Measurements from ENCODE around the gene SESTD1. TPM values are rescaled to one million over a fixed set of nuclear protein-coding genes. Genes with fewer than 3 reads are reported as not detected.
"Not testable (repeated sequence)": the region's sequence is repeated elsewhere in the genome, so short reads cannot be mapped to it uniquely, and the experiment has no call there.

SESTD1 gene
- total RNA-seq, 1 experiment from 2014 or later = 26.6 TPM

DNA sequence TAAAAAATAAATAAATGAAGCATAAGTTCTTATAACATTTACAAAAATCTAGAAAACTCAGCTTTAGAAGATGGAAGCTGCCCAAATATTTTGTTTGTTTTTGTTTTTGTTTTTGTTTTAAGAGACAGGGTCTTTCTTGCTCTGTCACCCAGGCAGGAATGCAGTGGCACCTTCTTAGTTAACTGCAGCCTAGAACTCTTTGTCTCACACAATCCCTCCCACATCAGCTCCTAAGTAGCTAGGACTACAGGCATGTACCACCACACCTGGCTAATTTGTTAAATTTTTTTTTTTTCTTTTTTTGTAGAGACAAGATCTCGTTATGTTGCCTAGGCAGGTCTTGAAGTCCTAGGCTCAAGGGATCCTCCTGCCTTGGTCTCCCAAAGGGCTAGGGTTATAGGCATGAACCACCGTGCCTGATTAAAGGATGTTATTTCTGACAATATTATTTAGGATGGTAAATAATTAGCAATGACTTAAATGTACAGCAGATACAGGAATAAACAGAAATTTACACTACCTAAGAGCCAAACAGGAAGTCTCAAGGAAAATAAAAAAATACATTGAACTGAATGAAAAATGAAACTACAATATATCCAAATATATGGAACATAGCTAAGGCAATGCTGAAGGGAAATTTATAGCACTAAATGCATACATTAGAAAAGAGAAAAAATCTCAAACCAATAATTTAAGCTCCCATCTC lies 17.2 kb downstream of the SESTD1 start:
- Histone ChIP-seq H4K20me1 (ENCODE audit: insufficient read depth) (no peaks in the 10 kb centered on the region), H3K9me3 (ENCODE audit: control insufficient read depth in 1 of 2, insufficient read depth in 1 of 2, low read depth in 1 of 2, low read length in 2 of 2) (no peaks in the 10 kb centered on the region), H3K4me3 (replicated peaks in 1 of 2; ENCODE audit: low read depth in 1 of 2, low read length in 2 of 2) (no peak overlapping the region), H3K79me2 (ENCODE audit: insufficient read depth, low read length) (no peaks in the 10 kb centered on the region; the same call in 1 of the 2 replicates), H3K36me3 (ENCODE audit: control insufficient read depth in 1 of 2, insufficient read depth in 2 of 2, low read length in 2 of 2) (no peaks in the 10 kb centered on the region), H2AFZ (ENCODE audit: low read depth, low read length, poor library complexity, severe bottlenecking) (no peak overlapping the region), H3K4me2 (ENCODE audit: low read length) (no peak overlapping the region), H3K27me3 (ENCODE audit: insufficient read depth, low read length) (no peaks in the 10 kb centered on the region), H3K27ac (ENCODE audit: low read depth, low read length) (no peak overlapping the region), H3K4me1 (ENCODE audit: control insufficient read depth in 1 of 2, insufficient read depth in 2 of 2, low read length in 2 of 2) (peaks cover 0 to 7% of the 10 kb centered on the region in 2 experiments; a peak in 2 of 4 replicates), H3K9me2 (ENCODE audit: insufficient read depth) (no peaks in the 10 kb centered on the region), H3K9ac (ENCODE audit: low read length) (no peak overlapping the region)
- RAD21 ChIA-PET (ENCODE audit: low non-redundant PET in 1 of 2, low total read pairs in 2 of 2, uncharacterized antibody in 2 of 2, unreplicated experiment in 2 of 2) = no interaction called here
- no TSS peak for BruUV-seq (replicated peaks)
- CTCF ChIA-PET = no interaction called here
- ATAC-seq = no peak
- no peak for TF ChIP-seq ELF1 (IDR thresholded peaks at IDR 0.05; ENCODE audit: borderline replicate concordance, low read depth)
- POLR2A ChIA-PET = no interaction called here
- no peak for DNase-seq (ENCODE audit: low read depth, low spot score)
- intact Hi-C loops (cut with micrococcal nuclease) = no loop called here

GRCh38 chr2:179245843-179246242 lies 18.8 kb downstream of the SESTD1 start:
- POLR2A ChIA-PET; intact Hi-C loops (cut with micrococcal nuclease); H3K27me3 ChIP-seq (ENCODE audit: insufficient read depth, low read length); CTCF ChIA-PET; H3K9ac ChIP-seq (ENCODE audit: low read length); H3K9me3 ChIP-seq (ENCODE audit: control insufficient read depth in 1 of 2, insufficient read depth in 1 of 2, low read depth in 1 of 2, low read length in 2 of 2); H2AFZ ChIP-seq (ENCODE audit: low read depth, low read length, poor library complexity, severe bottlenecking); ATAC-seq; H3K27ac ChIP-seq (ENCODE audit: low read depth, low read length); H3K4me3 ChIP-seq (replicated peaks in 1 of 2; ENCODE audit: low read depth in 1 of 2, low read length in 2 of 2); H3K79me2 ChIP-seq (ENCODE audit: insufficient read depth, low read length); BruUV-seq (replicated peaks); H3K9me2 ChIP-seq (ENCODE audit: insufficient read depth); H3K36me3 ChIP-seq (ENCODE audit: control insufficient read depth in 1 of 2, insufficient read depth in 2 of 2, low read length in 2 of 2); H4K20me1 ChIP-seq (ENCODE audit: insufficient read depth); H3K4me2 ChIP-seq (ENCODE audit: low read length); DNase-seq (ENCODE audit: low read depth, low spot score): not testable (repeated sequence)
- peaks cover 13 to 22% of the 10 kb centered on the region in 2 experiments for H3K4me1 ChIP-seq (ENCODE audit: control insufficient read depth in 1 of 2, insufficient read depth in 2 of 2, low read length in 2 of 2)
- RAD21 ChIA-PET (ENCODE audit: low non-redundant PET in 1 of 2, low total read pairs in 2 of 2, uncharacterized antibody in 2 of 2, unreplicated experiment in 2 of 2) = interaction anchor here in 1 of 2 experiments (0.7 kb wide), 1 partner anchor 52 kb away, joined by 4 read pairs; no protein-coding TSS in a partner anchor

GRCh38 chr2:179243046-179243445 lies 21.6 kb downstream of the SESTD1 start:
- Histone ChIP-seq H3K4me2 (ENCODE audit: low read length) (no peak overlapping the region), H2AFZ (ENCODE audit: low read depth, low read length, poor library complexity, severe bottlenecking) (no peak overlapping the region), H3K4me3 (replicated peaks in 1 of 2; ENCODE audit: low read depth in 1 of 2, low read length in 2 of 2) (no peak overlapping the region), H4K20me1 (ENCODE audit: insufficient read depth) (no peaks in the 10 kb centered on the region), H3K27ac (ENCODE audit: low read depth, low read length) (no peak overlapping the region), H3K9me2 (ENCODE audit: insufficient read depth) (no peaks in the 10 kb centered on the region), H3K27me3 (ENCODE audit: insufficient read depth, low read length) (no peaks in the 10 kb centered on the region), H3K9me3 (ENCODE audit: control insufficient read depth in 1 of 2, insufficient read depth in 1 of 2, low read depth in 1 of 2, low read length in 2 of 2) (no peaks in the 10 kb centered on the region), H3K36me3 (ENCODE audit: control insufficient read depth in 1 of 2, insufficient read depth in 2 of 2, low read length in 2 of 2) (no peaks in the 10 kb centered on the region), H3K9ac (ENCODE audit: low read length) (no peak overlapping the region), H3K79me2 (ENCODE audit: insufficient read depth, low read length) (no peaks in the 10 kb centered on the region; the same call in 1 of the 2 replicates), H3K4me1 (ENCODE audit: control insufficient read depth in 1 of 2, insufficient read depth in 2 of 2, low read length in 2 of 2) (peaks cover 41 to 47% of the 10 kb centered on the region in 2 experiments)
- intact Hi-C loops (cut with micrococcal nuclease) = no loop called here
- TF ChIP-seq SP1 (IDR thresholded peaks at IDR 0.05; ENCODE audit: low read depth) = no peak
- no peak for TF ChIP-seq FOSL1 (IDR thresholded peaks at IDR 0.05; ENCODE audit: low read depth)
- TF ChIP-seq RAD21 (IDR thresholded peaks at IDR 0.05; ENCODE audit: low read depth) = no peak
- no peak for TF ChIP-seq CBX3 (IDR thresholded peaks at IDR 0.05; ENCODE audit: low read depth)
- TF ChIP-seq POLR2A (IDR thresholded peaks at IDR 0.05; ENCODE audit: borderline replicate concordance, extremely low read depth, insufficient read depth, insufficient read length) = no peak
- TF ChIP-seq, protein P1, sequence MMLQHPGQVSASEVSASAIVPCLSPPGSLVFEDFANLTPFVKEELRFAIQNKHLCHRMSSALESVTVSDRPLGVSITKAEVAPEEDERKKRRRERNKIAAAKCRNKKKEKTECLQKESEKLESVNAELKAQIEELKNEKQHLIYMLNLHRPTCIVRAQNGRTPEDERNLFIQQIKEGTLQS (IDR thresholded peaks at IDR 0.05) = no peak
- TF ChIP-seq MAX (IDR thresholded peaks at IDR 0.05) = no peak
- TF ChIP-seq ZNF274 (IDR thresholded peaks at IDR 0.05; ENCODE audit: low read depth, low read length) = no peak
- no peak for TF ChIP-seq EZH2 (IDR thresholded peaks at IDR 0.05)
- DNase-seq (ENCODE audit: low read depth, low spot score) = no peak
- ChIA-PET CTCF (no interaction called here), RAD21 (ENCODE audit: low non-redundant PET in 1 of 2, low total read pairs in 2 of 2, uncharacterized antibody in 2 of 2, unreplicated experiment in 2 of 2) (no interaction called here), POLR2A (no interaction called here)
- BruUV-seq (replicated peaks) = no TSS peak
- ATAC-seq = no peak

All from HCT116 (cell line).